PFSK-1 (cell line): ENCODE measurements around the gene RPH3AL.

Experiments
- FOXP2 ChIP-seq: optimal IDR thresholded peaks from 2 replicates; pipeline ENCODE3; 2011; ENCODE audit warnings: borderline replicate concordance, control low read depth, inconsistent platforms; ENCODE audit not compliant: insufficient read depth; ENCODE audit errors: extremely low read length, extremely low read depth
- POLR2AphosphoS5 ChIP-seq: IDR thresholded peaks from 2 replicates; pipeline ENCODE4 v1.6.1; 2012; ENCODE audit warnings: low read depth, mild to moderate bottlenecking, control low read depth, low read length, moderate library complexity
- TAF1 ChIP-seq: IDR thresholded peaks from 2 replicates; pipeline ENCODE4 v1.6.1; 2012; ENCODE audit warnings: low read length, control low read depth, borderline replicate concordance; ENCODE audit not compliant: insufficient read depth
- TF ChIP-seq, protein P1 (sequence below), 2 experiments: IDR thresholded peaks; 2 replicates each; pipeline versions ENCODE4 v1.6.1 to v1.8.0; 2011 to 2012; ENCODE audit warnings: low read depth in 2 of 2, low read length in 2 of 2, control low read depth in 1 of 2, inconsistent platforms in 1 of 2, mild to moderate bottlenecking in 1 of 2, moderate library complexity in 1 of 2; ENCODE audit not compliant: insufficient read depth in 1 of 2

DNA sequence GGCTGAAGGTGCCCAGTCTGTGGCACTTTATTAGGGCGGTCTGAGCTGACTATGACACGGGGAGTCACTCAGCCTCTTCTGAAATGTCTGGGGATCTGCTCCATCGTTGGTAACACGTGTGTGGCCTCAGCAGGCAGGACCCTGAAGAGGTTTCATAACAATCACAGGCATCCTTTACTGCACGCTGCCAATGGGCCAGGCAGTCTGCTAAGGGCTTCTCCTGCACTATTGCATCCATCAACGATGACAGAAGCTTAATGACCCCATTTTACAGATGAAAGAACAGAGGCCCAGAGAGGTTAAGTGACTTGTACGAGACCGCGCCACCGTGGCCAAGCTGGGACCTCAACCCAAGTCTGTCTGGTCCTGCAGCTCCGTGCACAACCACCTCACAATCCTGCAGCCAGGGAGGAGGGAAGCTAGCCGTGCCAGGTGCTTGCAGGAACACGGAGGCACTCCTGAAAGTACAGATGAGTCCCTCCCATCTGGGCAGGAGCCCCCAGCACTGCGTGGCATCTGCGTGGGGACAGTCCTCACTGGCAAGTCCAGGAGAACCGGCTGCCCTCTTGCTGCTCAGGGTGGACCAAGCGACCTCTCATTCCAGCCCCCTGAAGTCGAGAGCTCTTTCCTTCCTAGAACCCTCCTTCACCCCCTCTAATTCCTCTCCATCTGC, 40.0 kb downstream of the RPH3AL start:
- TF ChIP-seq, protein P1, sequence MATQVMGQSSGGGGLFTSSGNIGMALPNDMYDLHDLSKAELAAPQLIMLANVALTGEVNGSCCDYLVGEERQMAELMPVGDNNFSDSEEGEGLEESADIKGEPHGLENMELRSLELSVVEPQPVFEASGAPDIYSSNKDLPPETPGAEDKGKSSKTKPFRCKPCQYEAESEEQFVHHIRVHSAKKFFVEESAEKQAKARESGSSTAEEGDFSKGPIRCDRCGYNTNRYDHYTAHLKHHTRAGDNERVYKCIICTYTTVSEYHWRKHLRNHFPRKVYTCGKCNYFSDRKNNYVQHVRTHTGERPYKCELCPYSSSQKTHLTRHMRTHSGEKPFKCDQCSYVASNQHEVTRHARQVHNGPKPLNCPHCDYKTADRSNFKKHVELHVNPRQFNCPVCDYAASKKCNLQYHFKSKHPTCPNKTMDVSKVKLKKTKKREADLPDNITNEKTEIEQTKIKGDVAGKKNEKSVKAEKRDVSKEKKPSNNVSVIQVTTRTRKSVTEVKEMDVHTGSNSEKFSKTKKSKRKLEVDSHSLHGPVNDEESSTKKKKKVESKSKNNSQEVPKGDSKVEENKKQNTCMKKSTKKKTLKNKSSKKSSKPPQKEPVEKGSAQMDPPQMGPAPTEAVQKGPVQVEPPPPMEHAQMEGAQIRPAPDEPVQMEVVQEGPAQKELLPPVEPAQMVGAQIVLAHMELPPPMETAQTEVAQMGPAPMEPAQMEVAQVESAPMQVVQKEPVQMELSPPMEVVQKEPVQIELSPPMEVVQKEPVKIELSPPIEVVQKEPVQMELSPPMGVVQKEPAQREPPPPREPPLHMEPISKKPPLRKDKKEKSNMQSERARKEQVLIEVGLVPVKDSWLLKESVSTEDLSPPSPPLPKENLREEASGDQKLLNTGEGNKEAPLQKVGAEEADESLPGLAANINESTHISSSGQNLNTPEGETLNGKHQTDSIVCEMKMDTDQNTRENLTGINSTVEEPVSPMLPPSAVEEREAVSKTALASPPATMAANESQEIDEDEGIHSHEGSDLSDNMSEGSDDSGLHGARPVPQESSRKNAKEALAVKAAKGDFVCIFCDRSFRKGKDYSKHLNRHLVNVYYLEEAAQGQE (IDR thresholded peaks at IDR 0.05; ENCODE audit: insufficient read depth in 1 of 2, low read depth in 2 of 2, low read length in 2 of 2), result no peak
- no peak for TF ChIP-seq FOXP2
- no peak for TF ChIP-seq TAF1
- TF ChIP-seq POLR2AphosphoS5, result no peak
